ENCODE data around the gene SUSD2.

GRCh38 chr22:24235315-24235714 lies 54.0 kb downstream of the SUSD2 start:
- TF ChIP-seq CTCF (conservative IDR thresholded peaks at IDR 0.05) (no peak), ZFX (IDR thresholded peaks at IDR 0.05) (no peak)
